Activated CD8-positive, alpha-beta memory T cell treated with anti-CD3 and anti-CD28 coated beads for 48 hours (primary cell): ENCODE data around the gene MYH14.
A peak's percentile ranks its signal among the peaks of the same experiment; 100 is the strongest.
"Not testable (repeated sequence)": the region's sequence is repeated elsewhere in the genome, so short reads cannot be mapped to it uniquely, and the experiment has no call there.

ENCODE experiments used
- DNase-seq, 3 experiments: peaks; one replicate each; pipeline ENCODE4 v3.0.0-alpha.2; 2020; ENCODE audit warnings: low read depth in 2 of 3, low spot score in 2 of 3

Gene MYH14

GRCh38 chr19:50315773-50316448 lies 112.5 kb downstream of the MYH14 start:
- DNase-seq, result peak in 1 of 3 experiments; percentile 20

GRCh38 chr19:50317115-50317514 lies 113.7 kb downstream of the MYH14 start:
- DNase-seq, result no peak

- no peak for DNase-seq
Observed at GRCh38 chr19:50318438-50318837, 115.0 kb downstream of the MYH14 start.

GRCh38 chr19:50319156-50319555 lies 115.7 kb downstream of the MYH14 start:
- DNase-seq, result no peak

GRCh38 chr19:50320051-50320450 lies 116.6 kb downstream of the MYH14 start:
- DNase-seq, result no peak

GRCh38 chr19:50320596-50320995 lies 117.2 kb downstream of the MYH14 start:
- no peak for DNase-seq

- no peak for DNase-seq
Observed at GRCh38 chr19:50321831-50322230, 118.4 kb downstream of the MYH14 start.

- no peak for DNase-seq
Observed at GRCh38 chr19:50322234-50322633, 118.8 kb downstream of the MYH14 start.

GRCh38 chr19:50322931-50323781 lies 119.7 kb downstream of the MYH14 start:
- no peak for DNase-seq

GRCh38 chr19:50323782-50324133 lies 120.3 kb downstream of the MYH14 start:
- DNase-seq, result no peak

- DNase-seq, result no peak
Observed at GRCh38 chr19:50324331-50324730, 120.9 kb downstream of the MYH14 start.

- peak in 2 of 3 experiments; percentile 54 to 66 for DNase-seq
Observed at GRCh38 chr19:50325310-50326100, 122.1 kb downstream of the MYH14 start.

- no peak for DNase-seq
Observed at GRCh38 chr19:50326101-50326664, 122.8 kb downstream of the MYH14 start.

- DNase-seq, result no peak
Observed at GRCh38 chr19:50327013-50327412, 123.6 kb downstream of the MYH14 start.

- DNase-seq, result no peak
Observed at GRCh38 chr19:50327461-50328223, 124.2 kb downstream of the MYH14 start.

GRCh38 chr19:50328224-50328872 lies 124.9 kb downstream of the MYH14 start:
- DNase-seq, result no peak

GRCh38 chr19:50328873-50329145 lies 125.4 kb downstream of the MYH14 start:
- DNase-seq, result no peak

GRCh38 chr19:50329146-50329925 lies 125.9 kb downstream of the MYH14 start, which contains the start of gene KCNC3:
Gene KCNC3 (minus strand): TSS chr19:50329377. CDS start chr19:50329082, 295 bp downstream.
- DNase-seq, result peak; percentile 59 to 91 (median 70)

- DNase-seq, result not testable (repeated sequence)
Observed at GRCh38 chr19:50329926-50330294, 126.5 kb downstream of the MYH14 start.
